UCSD-AML1 (cell line): Measurements from ENCODE around the gene PKNOX1.
"Not testable (repeated sequence)": the region's sequence is repeated elsewhere in the genome, so short reads cannot be mapped to it uniquely, and the experiment has no call there.

ENCODE experiments used
- DNase-seq: peaks from one replicate; lab custom pipeline; 2025; ENCODE audit not compliant: unreplicated experiment; lab: John Stamatoyannopoulos, UW

The PKNOX1 gene

DNA sequence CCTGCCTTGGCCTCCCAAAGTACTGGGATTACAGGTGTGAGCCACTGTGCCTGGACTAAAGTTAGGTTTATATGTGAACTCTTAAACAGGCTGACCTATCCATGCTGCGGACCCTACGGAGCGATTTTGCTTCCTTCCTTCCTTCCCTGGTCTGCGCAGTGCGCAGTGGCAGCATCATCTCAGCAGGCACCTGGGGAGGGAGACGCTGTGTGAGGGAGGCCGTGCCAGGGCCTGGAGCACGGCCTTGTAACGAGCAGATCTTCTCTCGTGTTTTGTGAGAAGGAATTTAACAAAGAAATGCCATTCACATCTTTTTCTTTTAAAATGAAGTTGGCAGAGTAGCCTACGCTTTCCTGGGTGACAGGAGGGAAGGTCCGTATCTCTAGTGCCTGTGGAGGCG, 45.8 kb downstream of the PKNOX1 start:
- no peak for DNase-seq

DNA sequence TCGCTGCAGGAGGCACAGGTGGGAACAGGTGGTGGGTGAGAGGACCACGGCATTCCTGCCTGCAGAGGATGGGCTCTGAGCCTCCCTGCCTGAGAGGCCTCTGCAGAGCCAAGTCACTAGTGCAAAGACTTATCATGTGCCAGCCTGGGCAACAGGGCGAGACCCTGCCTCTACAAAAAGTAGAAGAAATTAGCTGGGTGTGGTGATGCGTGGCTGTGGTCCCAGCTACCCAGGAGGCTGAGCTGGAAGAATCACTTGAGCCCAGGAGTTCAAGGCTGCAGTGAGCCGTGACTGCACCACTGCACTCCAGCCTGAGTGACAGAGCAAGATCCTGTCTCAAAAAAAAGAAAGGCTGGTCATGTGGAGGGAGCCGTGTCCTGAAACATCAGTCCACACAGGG, 46.4 kb downstream of the PKNOX1 start:
- no peak for DNase-seq

DNA sequence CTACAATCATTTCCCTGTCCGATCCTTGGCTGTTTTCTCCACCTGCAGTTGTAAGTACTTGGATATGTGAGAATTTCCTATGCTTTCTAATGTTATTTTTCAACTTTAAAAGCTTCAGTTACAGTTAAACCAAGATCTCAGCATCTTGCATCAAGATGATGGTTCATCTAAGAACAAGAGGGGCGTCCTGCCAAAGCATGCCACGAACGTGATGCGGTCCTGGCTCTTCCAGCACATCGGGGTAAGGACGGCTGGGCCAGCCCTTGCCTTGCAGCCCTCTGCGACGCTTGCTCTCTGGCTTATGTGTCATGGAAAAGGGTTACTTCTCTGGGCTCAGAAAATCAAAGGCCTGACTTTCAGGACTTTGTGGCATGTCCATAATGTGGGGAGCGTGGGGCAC, 46.8 kb downstream of the PKNOX1 start:
- no peak for DNase-seq

DNA sequence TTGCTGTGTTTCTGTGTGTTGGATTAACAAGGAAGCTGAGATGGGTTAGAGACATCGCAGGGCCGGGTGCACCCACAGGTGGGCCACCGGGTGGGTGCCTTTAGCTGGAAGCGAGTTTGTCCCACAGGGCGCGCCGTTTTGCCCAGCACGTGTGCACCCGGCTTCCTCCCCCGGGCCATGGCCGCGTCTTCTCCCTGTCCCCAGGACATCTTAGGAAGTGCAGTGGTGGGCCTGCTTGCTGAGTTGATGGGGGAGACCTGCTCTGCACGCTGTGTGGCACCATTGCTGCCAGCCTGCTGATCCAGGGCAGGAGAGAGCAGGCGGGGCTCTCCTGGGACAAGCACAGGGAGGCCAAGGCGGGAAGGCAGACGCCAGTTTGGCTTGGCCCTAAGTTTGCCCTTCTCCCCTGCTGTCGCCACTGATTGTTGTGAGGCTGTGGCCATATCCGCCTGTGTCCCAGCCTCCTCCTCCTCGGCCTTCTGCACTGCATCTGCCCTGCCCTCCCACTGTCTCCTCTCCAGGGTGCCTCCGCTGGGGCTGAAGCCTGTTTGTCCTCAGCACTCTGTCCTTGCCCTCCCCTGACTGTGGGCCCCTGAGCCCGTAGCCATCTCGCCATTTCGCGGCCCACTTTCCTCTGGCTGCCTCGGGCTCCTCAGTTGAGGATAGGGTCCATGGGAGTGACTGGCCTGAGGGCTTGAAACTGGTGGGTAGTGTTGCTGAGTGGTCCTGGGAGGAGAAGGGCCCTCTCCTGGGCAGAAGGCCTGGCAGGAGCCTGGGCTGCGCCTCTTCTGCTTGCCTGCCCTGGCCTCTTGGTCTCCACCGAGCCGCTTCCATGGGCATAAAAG, 47.6 kb downstream of the PKNOX1 start:
- no peak for DNase-seq

DNA sequence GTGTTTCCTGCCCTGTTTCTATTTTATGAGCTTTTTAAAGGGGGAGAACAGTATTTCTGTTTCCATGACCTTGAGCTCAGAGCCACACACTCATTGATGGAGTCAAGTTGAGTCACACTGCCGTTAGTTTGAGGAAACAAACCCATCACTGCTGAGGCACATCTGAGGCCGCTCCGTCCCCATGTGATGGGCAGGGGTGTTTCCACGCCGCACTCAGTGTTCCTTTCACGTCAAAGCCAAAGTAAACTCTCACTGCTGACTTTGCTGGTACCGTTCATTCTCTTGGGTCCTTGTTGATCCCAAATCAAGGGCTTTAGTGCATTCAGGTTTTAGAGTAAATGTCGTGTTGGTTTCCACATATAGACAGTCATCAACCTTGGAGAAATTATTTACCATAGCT, 48.8 kb downstream of the PKNOX1 start:
- no peak for DNase-seq

DNA sequence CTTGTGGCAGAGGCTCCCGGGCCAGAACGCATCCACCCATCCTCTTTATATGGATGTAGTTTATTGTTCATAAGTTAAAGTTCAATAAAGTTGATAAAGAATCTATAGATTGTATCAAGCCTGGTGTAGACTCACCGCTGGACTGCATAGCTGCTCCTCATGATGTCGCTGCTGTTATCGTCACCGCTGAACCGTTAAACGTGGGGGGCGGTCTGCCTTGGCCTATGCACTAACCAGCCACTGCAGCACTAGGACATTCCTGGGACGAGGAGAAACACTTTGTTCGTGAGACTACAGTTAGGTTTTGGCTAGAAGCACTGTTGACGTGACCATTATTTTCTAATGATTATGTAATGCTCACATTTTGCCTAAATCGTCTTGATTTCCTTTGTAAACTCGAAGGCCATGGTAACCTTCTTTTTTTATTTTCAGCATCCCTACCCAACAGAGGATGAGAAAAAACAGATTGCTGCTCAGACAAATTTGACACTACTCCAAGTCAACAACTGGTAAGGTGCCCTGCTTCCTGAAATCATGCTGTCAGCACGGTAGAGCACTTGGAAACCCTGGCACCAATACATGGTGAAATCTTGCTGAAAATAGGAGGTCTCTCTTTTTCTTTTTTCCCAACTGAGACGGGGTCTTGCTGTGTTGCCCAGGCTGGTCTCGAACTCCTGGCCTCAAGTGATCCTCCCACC, 50.2 kb downstream of the PKNOX1 start:
- DNase-seq: no peak

DNA sequence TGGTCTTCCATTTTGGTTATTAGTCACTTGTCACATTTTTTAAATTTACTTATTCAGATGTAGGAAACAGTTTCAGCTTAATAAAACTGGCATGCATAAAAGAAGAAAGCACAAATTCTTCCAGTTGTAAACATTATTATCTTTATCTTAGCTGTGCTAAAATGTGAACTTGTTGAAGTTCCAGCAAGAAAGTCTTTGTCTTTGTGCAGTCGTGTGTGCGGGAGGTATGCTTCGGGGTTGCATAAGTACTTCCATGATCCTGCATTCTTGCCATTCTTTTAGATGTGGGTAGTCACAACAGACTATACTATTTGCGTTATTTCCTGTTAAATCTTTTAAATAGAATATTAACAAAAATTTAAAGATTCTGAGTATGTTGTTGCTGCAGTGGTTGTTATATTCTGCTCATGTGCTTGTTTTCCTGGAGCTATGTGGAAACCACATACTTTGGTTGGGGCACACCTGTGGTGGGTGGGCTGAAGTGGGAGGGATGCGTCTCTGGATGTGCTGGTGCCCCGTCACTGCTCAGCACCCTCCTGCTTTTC, 51.3 kb downstream of the PKNOX1 start:
- DNase-seq: no peak

DNA sequence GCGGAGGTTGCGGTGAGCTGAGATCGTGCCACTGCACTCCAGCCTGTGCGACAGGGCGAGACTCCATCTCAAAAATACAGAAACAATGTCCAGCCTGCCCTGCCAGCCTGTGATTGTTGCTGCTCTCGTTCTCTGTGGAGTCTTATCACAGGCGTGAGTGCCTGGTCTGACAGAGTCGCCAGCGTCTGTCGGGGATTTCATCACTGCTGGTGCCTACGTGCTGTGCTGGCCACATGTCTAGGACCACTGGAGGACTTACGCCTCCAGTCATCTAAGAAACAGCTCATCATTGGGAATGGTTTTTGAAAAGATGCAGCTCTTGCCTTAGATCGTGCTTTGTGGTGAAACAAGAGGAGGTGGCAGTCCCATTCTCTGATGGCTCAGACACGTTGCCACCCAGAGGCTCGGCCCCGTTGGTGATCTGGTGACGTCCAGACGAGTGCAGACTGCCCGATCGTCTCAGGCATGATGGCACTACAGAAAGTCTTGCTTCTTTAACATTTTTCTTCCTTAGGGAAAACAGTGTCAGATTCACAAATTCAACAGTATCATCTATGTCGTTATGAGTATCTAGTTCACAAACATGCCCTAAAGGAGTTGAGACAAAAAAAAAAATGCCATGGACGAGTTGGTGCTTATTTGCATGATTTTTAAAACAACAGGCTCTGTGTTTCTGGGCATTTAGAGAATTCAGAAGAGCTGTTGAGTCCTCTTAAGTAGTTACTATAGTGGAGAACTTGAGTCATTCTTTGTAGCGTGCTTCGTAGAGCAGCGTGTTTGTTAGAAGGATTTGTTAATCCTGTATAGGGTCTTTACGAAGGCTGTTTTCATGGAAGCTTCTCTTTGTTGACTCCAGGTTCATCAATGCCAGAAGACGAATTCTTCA, 53.7 kb downstream of the PKNOX1 start:
- DNase-seq: no peak

DNA sequence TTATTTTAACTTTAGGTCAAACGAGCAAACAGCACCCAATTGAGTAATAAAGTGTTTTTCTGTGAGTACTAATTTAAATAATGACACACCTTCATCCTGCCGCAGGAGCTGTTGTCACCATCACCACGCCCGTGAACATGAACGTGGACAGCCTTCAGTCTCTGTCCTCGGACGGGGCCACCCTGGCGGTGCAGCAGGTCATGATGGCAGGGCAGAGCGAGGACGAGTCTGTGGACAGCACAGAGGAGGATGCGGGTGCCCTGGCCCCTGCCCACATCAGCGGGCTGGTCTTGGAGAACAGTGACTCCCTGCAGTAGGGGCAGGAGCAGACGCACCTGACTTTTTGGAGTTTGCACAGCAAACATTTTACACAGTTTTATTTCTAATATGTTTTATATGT, 55.4 kb downstream of the PKNOX1 start:
- no peak for DNase-seq

DNA sequence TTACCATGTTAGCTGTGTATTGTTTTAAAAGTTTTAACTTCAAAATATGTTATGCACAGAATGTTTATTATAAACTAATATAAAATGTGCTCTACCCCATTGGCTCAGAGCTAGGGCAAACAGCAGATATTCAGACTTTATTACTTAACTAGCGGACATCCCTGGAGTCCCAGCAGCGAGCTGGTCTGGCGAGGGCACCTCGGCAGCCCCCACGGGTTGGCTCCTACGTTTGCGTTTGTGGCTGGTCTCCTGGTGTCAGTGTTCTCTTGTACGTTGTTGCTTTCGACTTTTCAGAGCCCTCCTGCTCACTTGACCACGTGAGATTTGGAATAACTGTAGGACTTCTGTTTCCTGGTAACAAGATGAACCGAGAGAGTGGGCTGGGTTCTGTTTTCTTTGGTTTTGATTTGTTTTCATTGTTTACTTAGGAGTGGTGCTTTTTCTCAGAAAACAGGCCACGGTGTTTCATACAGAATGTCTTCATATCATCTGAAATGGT, 56.8 kb downstream of the PKNOX1 start:
- no peak for DNase-seq

DNA sequence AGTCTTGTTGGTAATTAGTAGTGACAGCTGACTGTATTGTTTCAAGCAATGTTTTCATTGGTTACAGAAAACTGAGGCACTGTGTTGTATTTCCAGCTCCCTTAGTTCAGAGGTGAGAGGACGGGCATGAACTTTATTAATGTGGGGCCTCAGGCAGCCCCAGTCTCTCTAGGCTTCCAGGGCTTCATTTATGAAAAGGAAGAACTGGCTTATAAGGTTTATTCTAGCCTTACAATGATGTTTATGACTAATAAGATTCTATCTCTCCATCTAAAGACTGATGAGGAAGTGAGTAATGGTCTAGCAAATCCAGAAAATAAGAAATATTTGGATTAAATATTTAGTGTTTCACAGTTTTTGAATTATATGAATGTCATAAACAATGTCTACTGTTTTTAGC, 59.7 kb downstream of the PKNOX1 start:
- no peak for DNase-seq

DNA sequence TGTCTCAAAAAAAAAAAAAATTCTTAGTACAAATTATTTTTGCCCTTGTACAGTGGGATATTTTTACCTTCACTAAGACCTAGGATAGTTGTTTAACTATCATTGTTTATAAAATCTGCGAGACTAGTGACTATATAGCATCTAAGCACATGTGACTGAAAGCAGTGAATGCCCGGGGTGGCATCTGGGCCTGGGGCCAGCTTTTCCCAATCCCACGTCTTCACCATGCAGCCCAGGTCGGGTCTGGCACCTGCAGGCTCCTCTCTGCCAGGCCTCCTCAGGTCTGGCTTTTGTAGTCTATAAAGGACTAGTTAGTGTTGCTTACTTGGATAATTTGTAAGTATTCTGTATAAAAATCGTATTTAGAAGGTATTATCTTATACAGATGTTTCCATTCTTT, 60.5 kb downstream of the PKNOX1 start:
- DNase-seq: no peak

DNA sequence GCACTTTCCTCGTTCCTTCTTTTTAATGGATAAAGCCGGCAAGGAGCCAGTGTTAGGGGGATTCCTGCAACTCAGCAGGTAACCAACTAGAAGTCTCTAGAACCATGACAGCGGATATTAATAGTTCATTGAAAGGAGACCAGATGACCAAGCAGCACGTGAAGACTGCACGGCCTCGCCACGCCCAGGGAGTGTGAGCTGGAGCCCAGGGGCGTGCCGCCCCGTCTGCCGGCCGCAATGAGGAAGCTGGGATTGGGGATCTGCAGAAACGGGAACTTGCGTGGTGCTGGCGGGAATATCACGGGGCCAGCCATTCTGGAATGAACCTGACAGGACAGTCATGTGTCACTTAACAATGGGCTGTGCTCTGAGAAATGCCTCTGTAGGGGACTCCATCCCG, 62.5 kb downstream of the PKNOX1 start:
- DNase-seq: not testable (repeated sequence)

DNA sequence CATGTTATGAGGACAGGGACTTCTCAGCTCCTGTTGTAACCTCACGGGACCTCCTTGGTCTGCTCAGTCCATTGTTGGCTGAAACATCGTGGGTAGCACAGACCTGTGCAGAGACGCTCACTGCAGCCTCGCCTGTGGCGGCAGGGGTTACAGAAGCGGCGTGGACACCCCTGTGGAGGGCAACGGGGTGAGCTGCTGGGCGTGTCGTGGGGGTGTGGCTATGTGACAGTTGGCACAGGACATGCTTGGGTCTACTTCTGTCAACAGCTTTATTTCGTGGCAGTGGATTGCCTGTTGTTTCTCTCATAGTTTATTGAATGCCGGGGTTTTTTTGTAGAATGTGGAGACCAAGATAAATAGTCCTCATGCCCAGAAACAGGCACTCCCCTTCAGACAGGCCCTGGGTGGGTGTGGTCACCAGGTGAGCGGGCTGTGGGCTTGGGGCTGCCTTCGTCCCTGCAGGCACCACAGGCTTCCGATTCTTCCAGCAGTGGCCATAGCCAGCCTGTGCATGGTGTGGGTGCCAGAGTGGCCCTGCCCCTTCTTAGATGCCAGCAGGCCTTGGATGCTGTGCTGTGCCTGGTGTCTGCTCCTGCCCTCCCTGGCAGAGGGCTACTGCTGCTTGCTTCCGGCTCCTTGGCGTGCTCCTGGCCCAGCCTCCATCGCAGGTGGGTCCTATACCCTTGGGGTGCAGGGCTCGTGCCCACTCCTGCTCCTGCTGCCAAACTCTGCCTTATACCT, 63.7 kb downstream of the PKNOX1 start:
- not testable (repeated sequence) for DNase-seq

DNA sequence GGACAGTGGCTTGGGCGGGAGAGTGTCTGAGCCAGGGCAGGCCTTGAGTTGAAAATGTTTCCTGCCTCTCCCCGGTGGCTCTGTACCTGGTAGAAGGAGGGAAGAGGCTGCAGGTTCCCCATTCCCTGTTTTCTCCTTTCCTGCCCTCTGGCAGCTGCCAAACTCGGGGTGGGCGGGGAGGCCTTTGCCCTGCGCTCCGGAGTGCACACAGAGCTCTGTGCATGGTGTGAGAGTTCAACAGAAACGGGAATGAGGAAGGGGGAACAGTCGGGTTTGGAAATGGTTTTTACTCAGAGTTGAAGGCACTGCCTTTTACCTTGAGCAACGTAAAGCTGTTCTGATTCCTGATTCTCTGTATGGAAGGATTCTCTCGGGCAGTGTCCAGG, 64.3 kb downstream of the PKNOX1 start:
- DNase-seq: not testable (repeated sequence)

DNA sequence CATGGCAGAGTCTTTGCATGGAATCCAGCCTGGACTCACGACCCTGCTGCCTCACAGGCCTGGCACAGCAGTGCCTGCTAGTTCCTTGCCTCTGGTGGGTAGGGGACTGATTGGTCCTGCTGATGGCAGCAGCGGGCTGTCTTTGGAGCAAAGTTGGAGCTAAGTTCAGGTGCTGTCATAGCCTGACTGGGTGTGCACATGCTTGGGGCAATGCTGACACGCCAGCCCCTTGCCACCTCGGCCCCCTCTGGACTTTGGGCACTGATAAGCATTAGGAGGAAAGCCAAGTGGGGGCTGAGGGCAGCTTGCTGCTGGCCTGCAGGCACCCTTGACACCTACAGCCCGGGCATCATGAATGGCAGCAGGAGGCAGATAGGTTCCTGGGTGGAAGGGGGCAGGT, 67.8 kb downstream of the PKNOX1 start:
- DNase-seq: not testable (repeated sequence)

DNA sequence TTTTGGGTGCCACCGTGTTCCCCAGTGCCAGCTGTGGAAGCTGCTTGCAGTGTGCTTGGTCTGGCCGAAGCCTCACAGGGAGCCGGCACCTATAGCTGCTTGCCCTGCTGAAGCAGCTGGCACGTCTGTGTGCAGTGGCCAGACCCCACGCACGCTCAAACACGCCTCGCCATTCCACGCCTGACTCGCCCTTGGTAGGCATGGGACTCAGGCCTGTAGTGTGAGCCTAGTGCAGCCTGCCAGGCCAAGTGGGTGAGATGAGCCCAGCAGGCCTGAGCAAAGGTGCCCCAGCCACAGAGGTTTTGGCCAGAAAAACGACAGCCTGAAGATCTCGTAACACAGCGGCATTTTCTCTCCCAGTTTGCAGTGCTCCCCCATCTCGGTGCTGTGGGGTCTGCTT, 68.9 kb downstream of the PKNOX1 start:
- DNase-seq: not testable (repeated sequence)

DNA sequence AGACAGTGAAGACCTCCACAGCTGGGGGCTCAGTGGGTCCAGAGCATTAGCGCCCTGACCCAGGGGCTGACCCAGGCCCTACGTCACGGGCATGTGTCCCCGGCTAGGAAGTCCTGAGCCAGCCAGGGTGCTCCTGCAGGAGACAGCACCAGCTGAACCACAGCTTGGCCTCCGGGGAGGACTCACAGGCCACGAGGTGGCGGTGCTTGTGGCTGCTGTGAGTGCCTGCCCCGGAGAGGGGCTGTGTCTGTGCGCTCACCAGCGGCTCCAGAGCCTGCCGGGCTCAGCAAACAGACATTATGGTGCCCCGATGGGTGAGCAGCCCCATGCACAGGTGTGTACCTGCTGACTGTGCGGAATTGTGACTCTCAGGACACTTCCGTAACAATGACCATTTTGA, 70.2 kb downstream of the PKNOX1 start:
- DNase-seq: not testable (repeated sequence)

DNA sequence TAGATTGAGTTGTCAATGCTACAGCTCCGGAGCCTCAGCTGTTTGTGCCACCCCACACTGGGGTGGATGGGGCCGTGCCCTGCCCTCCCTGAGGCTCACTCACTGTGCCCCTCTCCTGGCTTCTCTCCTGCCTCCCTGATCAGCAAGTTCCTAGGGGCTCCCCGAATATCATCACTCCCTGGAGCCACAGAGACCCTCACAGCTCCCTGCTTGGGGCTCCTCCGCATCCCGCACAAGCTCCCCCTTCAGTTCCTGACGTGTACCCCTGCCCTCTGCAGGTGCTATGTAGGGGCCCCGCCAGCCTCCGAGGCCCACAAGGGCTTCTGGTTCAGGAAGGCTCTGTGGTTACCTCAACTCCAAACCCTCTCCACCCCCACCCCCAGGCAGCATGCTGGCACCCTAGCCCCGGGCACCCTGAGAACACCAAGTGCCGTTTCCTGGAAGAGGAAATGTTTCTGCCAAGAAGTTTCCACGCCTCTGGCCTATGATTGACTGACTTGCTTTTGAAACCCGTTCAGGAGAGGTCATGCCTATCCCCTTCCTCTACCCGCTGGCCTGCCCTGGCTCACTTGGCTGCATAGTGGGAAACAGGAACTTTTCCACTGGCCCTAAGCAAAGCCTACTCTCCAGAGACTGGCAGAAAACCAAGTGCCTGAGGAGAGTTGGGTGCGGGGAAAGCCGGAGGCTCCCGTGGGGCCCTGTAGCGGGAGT, 71.0 kb downstream of the PKNOX1 start:
- not testable (repeated sequence) for DNase-seq
